Urinary bladder (tissue), 4 donors: ENCODE results near the gene SLC25A21. TPM values are rescaled to one million over a fixed set of nuclear protein-coding genes. Genes with fewer than 3 reads are reported as not detected.
"Not testable (repeated sequence)": the region's sequence is repeated elsewhere in the genome, so short reads cannot be mapped to it uniquely, and the experiment has no call there.

ENCODE experiments used
- DNase-seq: peaks from one replicate; pipeline ENCODE4 v3.0.0-alpha.2; 2015; ENCODE audit errors: extremely low spot score
- H3K27ac ChIP-seq: one replicate; pipeline ENCODE4 v1.5.1; 2013; ENCODE audit warnings: low read depth, mild to moderate bottlenecking, moderate library complexity
- H3K36me3 ChIP-seq: one replicate; pipeline ENCODE4 v1.6.1; 2013; ENCODE audit warnings: mild to moderate bottlenecking, moderate library complexity; ENCODE audit not compliant: insufficient read depth
- H3K4me1 ChIP-seq: one replicate; pipeline ENCODE4 v1.6.1; 2013; ENCODE audit warnings: mild to moderate bottlenecking, moderate library complexity; ENCODE audit not compliant: insufficient read depth
- H3K4me3 ChIP-seq: one replicate; pipeline ENCODE4 v1.5.1; 2013; ENCODE audit warnings: low read depth, low read length
- WGBS: extraction: QIAGEN DNeasy Blood & Tissue Kit; methylation state at CpG from one replicate; pipeline ENCODE4 v1.1.7; 2013; 5-methylcytosine and 5-hydroxymethylcytosine counted together
- polyA plus RNA-seq: library from polyadenylated mRNA; stranded (reverse); fragments of 200-250 nt; gene quantifications from one replicate; pipeline ENCODE4 v1.2.3, GENCODE V29; 2013
- total RNA-seq: library from RNA; depleted of rRNA; stranded (reverse); fragments of >200 nt; gene quantifications from one replicate; pipeline ENCODE4 v1.2.3, GENCODE V29; 2014
- donor health status: healthy with polysubstance abuse.
- donor health status: healthy.

Gene SLC25A21
- total and polyA plus RNA-seq, 2 donors = 0.72 to 1.8 TPM

DNA sequence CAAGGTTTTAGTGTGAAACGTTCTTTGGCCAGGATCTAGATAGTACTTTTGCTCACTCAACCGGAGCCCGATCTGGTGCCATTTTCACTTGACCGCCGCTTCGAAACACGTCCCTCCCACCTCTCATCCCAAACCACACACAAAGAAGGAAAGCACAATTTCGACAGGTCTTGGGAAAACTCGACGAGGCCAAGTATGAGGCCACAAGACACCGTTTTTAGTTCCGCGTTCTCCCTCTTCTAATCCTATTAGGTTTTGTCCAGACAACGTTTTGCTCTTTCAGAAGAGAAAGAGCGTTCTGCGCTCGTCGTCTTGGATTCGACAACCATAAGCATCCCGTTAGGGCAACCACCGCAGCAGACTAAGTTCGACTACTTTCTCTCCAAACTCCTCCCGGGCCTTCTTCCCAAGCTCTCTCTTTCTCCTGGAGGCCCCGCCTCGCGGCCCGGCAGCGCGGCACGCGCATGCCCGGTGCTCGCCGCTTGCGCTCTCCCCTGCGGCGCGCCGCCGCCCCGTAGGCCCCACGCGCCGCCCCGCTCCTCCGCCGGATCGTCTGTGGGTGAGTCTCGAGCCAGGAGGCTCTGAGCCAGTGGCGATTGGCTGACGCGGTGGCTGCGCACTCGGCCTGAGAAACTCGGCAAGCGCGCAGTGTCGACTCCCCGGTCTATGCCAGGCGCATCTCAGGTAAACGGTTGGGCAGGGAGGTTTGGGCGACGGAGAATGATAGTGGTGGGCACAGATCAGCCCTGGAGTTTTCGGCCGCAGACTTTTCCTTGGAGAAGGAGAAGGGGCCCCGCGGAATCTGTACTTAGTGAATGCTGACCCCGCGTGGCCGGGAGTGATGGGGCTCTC is 25.2 kb upstream of the SLC25A21 start, which contains the start of gene MIPOL1:
MIPOL1 (plus strand) TSS at position 517 of the 852 bp plus-strand sequence. CDS start 49,952 bp downstream, outside the sequence.
- Histone ChIP-seq H3K36me3 (no peaks in the 10 kb centered on the region), H3K4me1 (no peaks in the 10 kb centered on the region), H3K4me3 (peak within 1 kb of the TSS; percentile 61), H3K27ac (peak within 1 kb of the TSS; percentile 91)
- peak; percentile 53 for DNase-seq
- WGBS = 1% methylated on average over 70 of the region's 70 CpGs

DNA sequence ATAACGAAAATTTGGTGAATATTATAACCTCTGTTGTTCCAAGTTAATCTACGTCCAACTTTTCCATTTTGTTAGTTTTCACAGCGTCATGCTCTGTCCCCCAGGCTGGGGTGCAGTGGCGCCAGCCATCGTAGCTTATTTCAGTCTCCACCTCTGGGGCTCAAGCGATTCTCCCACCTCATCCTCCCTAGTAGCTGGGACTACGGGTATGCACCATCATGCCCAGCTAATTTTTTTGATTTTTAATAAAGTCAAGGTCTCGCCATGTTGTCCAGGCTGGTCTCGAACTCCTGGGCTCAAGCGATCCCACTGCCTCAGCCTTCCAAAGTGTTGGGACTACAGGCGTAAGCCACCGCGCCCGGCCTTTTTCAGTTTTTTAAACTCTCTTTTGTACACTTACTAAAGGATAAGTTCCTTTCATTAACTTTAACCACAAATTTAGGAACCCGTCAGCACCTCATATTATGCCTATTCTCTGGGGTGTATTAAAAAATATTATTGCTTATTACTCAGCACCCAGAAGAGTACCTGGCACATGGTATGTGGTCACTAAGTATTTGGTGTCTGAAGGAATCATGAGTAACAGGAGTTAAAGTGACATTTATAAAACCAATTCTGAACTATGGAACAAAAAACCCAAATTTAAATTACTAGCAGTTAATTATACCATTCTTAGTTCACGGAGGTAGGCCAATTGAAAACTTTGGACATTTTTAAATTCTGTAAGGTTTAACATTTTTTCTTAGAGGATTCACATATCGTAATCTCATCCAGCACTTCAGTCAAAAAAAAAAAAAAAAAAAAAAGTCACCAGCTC is 24.4 kb upstream of the SLC25A21 start:
- DNase-seq = no peak
- H3K27ac ChIP-seq = no peak overlapping the region
- WGBS = 91% methylated on average over 17 of the region's 17 CpGs
- H3K4me1 ChIP-seq = no peaks in the 10 kb centered on the region
- H3K36me3 ChIP-seq = no peaks in the 10 kb centered on the region
- H3K4me3 ChIP-seq = peak overlapping the region; percentile 61

- 59% methylated on average over 1 of the region's 1 CpG for WGBS
- no peak overlapping the region for H3K27ac ChIP-seq
- DNase-seq = no peak
- no peaks in the 10 kb centered on the region for H3K4me1 ChIP-seq
- H3K36me3 ChIP-seq = no peaks in the 10 kb centered on the region
- H3K4me3 ChIP-seq = no peak overlapping the region
Observed at GRCh38 chr14:37195327-37195726, 22.9 kb upstream of the SLC25A21 start.

DNA sequence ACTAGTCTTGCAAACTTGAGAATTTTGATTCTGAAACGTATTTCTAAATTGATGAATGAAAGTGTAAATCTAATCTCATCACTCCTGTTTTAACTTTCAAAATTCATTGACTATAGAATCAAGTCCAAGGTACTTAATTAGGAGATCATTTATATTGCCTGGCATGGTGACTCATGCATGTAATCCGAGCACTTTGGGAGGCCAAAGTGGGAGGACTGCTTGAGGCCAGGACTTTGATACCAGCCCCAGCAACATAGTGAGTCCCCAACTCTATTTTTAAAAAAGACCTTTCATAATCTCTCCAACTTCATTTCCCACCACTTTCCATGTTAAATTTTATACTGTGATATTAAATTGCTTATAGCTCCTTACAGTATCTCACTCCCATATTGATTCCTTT is 22.3 kb upstream of the SLC25A21 start:
- 83% methylated on average over 2 of the region's 2 CpGs for WGBS
- Histone ChIP-seq H3K4me3 (no peak overlapping the region), H3K27ac (no peak overlapping the region), H3K4me1 (no peaks in the 10 kb centered on the region), H3K36me3 (no peaks in the 10 kb centered on the region)
- no peak for DNase-seq

GRCh38 chr14:37189733-37190132 is 17.3 kb upstream of the SLC25A21 start:
- not testable (repeated sequence) for H3K4me3 ChIP-seq, H3K27ac ChIP-seq
- 94% methylated on average over 2 of the region's 2 CpGs for WGBS

DNA sequence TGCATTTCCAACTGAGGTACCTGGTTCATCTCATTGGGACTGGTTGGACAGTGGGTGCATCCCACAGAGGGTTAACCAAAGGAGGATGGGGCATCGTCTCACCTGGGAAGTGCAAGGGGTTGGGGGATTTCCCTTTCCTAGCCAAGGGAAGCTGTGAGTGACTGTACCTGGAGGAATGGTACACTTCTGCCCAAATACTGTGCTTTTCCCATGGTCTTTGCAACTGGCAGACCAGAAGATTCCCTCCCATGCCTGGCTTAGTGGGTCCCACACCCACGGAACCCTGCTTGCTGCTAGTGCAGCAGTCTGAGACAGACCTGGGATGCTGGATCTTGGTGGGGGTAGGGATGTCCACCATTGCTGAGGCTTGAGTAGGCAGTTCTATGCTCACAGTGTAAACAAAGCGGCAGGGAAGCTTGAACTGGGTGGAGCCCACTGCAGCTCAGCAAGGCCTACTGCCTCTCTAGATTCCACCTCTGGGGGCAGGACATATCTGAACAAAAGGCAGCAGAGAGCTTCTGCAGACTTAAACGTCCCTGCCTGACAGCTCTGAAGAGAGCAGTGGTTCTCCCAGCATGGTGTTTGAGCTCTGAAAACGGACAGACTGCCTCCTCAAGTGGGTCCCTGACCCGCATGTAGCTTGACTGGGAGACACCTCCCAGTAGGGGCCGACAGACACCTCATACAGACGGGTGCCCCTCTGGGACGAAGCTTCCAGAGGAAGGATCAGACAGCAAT is 15.6 kb upstream of the SLC25A21 start:
- not testable (repeated sequence) for H3K4me3 ChIP-seq, DNase-seq, H3K27ac ChIP-seq, H3K36me3 ChIP-seq, H3K4me1 ChIP-seq
- WGBS = 69% methylated on average over 9 of the region's 9 CpGs

More at GRCh38 chr14:37189733-37190132, 17.3 kb upstream of the SLC25A21 start:
- not testable (repeated sequence) for H3K36me3 ChIP-seq, H3K4me1 ChIP-seq, DNase-seq

DNA sequence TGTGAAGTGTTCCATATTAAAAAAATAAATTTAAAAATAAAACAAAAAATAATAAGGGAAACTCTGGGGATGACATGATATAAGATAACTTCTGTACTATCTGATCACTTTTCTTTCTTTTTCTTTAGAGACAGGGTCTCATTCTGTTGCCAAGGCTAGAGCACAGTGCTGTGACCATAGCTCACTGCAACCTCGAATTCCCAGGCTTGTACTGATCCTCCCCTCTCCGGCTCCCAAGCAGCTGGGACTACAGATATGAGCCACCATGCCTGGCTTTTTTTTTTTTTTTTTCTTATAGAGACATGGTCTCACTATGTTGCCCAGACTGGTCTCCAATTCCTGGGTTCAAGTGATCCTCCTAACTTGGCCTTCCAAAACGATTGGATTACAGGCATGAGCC is 14.9 kb upstream of the SLC25A21 start:
- Histone ChIP-seq H3K4me1 (no peaks in the 10 kb centered on the region), H3K36me3 (no peaks in the 10 kb centered on the region), H3K27ac (no peak overlapping the region), H3K4me3 (no peak overlapping the region)
- no peak for DNase-seq
- 63% methylated on average over 3 of the region's 3 CpGs for WGBS

GRCh38 chr14:37186865-37187264 is 14.5 kb upstream of the SLC25A21 start:
- DNase-seq = no peak
- 88% methylated on average over 1 of the region's 1 CpG for WGBS
- Histone ChIP-seq H3K4me1 (no peaks in the 10 kb centered on the region), H3K27ac (no peak overlapping the region), H3K4me3 (no peak overlapping the region), H3K36me3 (no peaks in the 10 kb centered on the region)

GRCh38 chr14:37185670-37186069 is 13.3 kb upstream of the SLC25A21 start:
- no peak for DNase-seq
- no peak overlapping the region for H3K27ac ChIP-seq
- H3K4me3 ChIP-seq = no peak overlapping the region
- peaks cover 1% of the 10 kb centered on the region for H3K4me1 ChIP-seq
- no peaks in the 10 kb centered on the region for H3K36me3 ChIP-seq

- not testable (repeated sequence) for H3K36me3 ChIP-seq, H3K27ac ChIP-seq, H3K4me3 ChIP-seq, DNase-seq, H3K4me1 ChIP-seq
- 91% methylated on average over 8 of the region's 8 CpGs for WGBS
Observed at GRCh38 chr14:37184520-37184919, 12.1 kb upstream of the SLC25A21 start.

- Histone ChIP-seq H3K27ac (no peak overlapping the region), H3K4me3 (no peak overlapping the region), H3K4me1 (peaks cover 1% of the 10 kb centered on the region), H3K36me3 (no peaks in the 10 kb centered on the region)
- WGBS = 83% methylated on average over 6 of the region's 6 CpGs
- DNase-seq = no peak
Observed at GRCh38 chr14:37181441-37181840, 9.0 kb upstream of the SLC25A21 start.

- DNase-seq, H3K36me3 ChIP-seq, H3K4me1 ChIP-seq, H3K4me3 ChIP-seq, H3K27ac ChIP-seq: not testable (repeated sequence)
- WGBS = 95% methylated on average over 7 of the region's 7 CpGs
Observed at GRCh38 chr14:37180886-37181285, 8.5 kb upstream of the SLC25A21 start.

DNA sequence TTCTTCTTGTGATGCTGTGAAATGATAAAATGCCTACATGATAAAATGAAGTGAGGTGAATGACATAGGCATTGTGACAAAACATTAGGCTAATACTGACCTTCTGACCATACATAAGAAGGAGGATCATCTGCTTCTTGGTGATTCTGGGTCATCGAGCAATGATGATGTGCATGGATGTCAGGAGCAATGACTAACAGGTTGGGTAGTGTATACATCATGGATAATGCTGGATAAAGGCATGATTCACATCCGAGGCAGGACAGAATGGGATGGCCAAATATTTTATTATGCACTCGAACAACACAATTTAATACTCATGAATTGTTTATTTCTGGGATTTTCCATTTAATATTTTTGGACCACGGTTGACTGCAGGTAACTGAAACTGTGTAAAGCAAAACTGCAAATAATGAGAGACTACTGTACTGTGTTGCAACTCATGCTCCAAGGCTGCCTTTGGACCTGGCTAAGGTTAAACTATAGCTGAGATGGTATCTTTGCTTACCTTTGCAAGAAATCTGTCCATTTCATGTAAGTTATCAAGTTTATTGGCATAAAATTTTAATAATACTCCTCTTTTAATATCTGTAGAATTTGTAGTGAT is 7.6 kb upstream of the SLC25A21 start:
- H3K4me3 ChIP-seq = no peak overlapping the region
- WGBS = 83% methylated on average over 4 of the region's 4 CpGs
- no peaks in the 10 kb centered on the region for H3K36me3 ChIP-seq
- no peak for DNase-seq
- H3K4me1 ChIP-seq = peaks cover 1% of the 10 kb centered on the region
- no peak overlapping the region for H3K27ac ChIP-seq
